Prostate gland (tissue), 2 donors: ENCODE results near the gene VDR.

Experiments used
- CTCF ChIP-seq, 4 experiments: fragments of 200-600 bp in 2 of 4; fragments of 450-650 bp in 2 of 4; sonication (generic) in 2 of 4; IDR thresholded peaks; 1 replicate in 3 of 4; 2 replicates in 1 of 4; pipeline ENCODE4 v1.5.1; 2016 to 2019; ENCODE audit warnings: antibody characterized with exemption in 4 of 4, mild to moderate bottlenecking in 2 of 4, moderate library complexity in 2 of 4
- POLR2A ChIP-seq: fragments of 450-650 bp; IDR thresholded peaks from one replicate; pipeline ENCODE4 v1.6.1; 2016; ENCODE audit warnings: antibody characterized with exemption, mild to moderate bottlenecking
- POLR2AphosphoS5 ChIP-seq: sonication (generic); formaldehyde crosslinking; IDR thresholded peaks from one replicate; pipeline ENCODE4 v1.6.1; 2017; ENCODE audit warnings: antibody characterized with exemption

- TF ChIP-seq CTCF (IDR thresholded peaks at IDR 0.05) (no peak), POLR2A (no peak), POLR2AphosphoS5 (no peak)
These were observed 37.3 kb downstream of the VDR start for GRCh38 chr12:47867495-47867941.
